GM12891 (cell line): Measurements from ENCODE around the gene PRKN.

Source experiments
- POLR2A ChIP-seq: IDR thresholded peaks from 2 replicates; pipeline ENCODE4 v1.6.1; 2011; ENCODE audit warnings: low read depth, low read length, control low read depth
- POLR2AphosphoS5 ChIP-seq: IDR thresholded peaks from 2 replicates; pipeline ENCODE4 v1.6.1; 2011; ENCODE audit warnings: low read depth, low read length, control low read depth
- TAF1 ChIP-seq: IDR thresholded peaks from 2 replicates; pipeline ENCODE4 v1.6.1; 2011; ENCODE audit warnings: low read depth, low read length, control low read depth

DNA sequence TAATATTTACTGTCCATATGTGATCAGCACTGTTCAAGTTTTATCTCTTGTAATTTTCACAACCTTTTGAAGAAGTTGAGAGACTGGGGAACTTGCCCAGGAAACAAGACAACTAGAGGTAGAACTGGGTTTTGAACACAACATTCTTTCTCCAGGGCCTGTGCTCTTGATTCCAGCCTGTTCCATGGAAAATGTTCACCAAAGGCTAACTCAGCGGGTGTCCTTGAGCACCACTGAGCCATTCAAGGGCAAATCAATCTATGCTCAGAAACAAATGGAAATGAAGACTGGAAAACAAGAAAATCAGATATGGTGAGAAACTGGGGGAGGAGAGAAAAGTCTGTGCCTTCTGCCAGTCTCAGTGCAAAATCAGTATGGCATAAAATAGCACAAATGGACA is 771.5 kb downstream of the PRKN start:
- no peak for TF ChIP-seq POLR2AphosphoS5
- no peak for TF ChIP-seq POLR2A
- TF ChIP-seq TAF1, result no peak
